ENCODE measurements around the gene SIRT4. TPM values are rescaled to one million over a fixed set of nuclear protein-coding genes. Genes with fewer than 3 reads are reported as not detected.

SIRT4 gene
- total RNA-seq, 8 experiments from 2014 or later = 1.7 to 6.6 (median 2.8) TPM

GRCh38 chr12:120287491-120287890 is 14.6 kb upstream of the SIRT4 start:
- no peak for ATAC-seq (replicated peaks in 6 of 8)
- no peak overlapping the region for H3K4me3 ChIP-seq
- WGBS, 10 experiments = 100% methylated on average over 1 of the region's 12 CpGs; no CpG with 5 or more reads in 9 of the 10 experiments
- peaks cover 2 to 8% of the 10 kb centered on the region in 2 donors for H3K4me1 ChIP-seq (replicated peaks in 1 of 2)
- no peak overlapping the region for H3K27ac ChIP-seq
- in situ Hi-C loops (cut with MboI; ENCODE audit: low pct_unique_long_range_greater_than_20kb in 2 of 9, low sequenced_read_pairs in 9 of 9, unreplicated experiment in 9 of 9) = no loop called here

DNA sequence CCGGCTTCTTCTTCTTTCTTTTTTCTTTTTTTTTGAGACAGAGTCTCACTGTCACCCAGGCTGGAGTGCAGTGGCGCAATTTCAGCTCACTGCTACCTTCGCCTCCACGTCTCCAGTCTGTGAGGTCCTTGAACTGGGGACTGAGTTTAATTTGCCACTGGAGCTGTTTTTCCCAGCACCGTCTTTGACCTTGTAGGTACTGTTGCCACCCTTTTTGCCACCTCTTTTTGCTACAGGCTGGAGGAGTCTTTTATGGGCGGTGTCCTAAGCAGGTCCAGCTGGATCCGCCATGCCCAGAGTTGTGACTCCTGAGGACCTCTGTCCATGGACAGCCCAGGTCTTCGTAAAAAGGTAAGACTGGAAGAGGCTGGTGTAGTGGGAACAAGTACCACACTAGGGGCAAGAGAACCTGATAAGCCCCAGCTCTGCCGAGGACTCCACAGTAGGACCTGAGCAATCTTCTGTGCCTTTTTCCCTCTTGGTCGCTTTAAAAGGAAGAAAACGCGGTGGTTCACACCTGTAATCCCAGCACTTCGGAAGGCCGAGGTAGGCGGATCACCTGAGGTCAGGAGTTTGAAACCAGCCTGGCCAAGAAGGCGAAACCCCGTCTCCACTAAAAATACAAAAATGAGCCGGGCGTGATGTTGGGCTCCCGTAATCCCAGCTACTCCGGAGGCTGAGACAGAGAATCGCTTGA is 11.4 kb upstream of the SIRT4 start:
- Histone ChIP-seq H3K4me3 (peak overlapping the region in 3 of 5 donors; percentile 1 to 44 (median 1)), H3K27ac (peak overlapping the region in 1 of 2 donors; percentile 66), H3K4me1 (replicated peaks in 1 of 2) (peaks cover 7 to 14% of the 10 kb centered on the region in 2 donors)
- in situ Hi-C loops (cut with MboI; ENCODE audit: low pct_unique_long_range_greater_than_20kb in 2 of 9, low sequenced_read_pairs in 9 of 9, unreplicated experiment in 9 of 9) = no loop called here
- WGBS, 10 experiments = 0 to 29% (median 18%) methylated on average over 2 to 16 of the region's 22 CpGs; no CpG with 5 or more reads in 3 of the 10 experiments
- ATAC-seq (replicated peaks in 6 of 8) = peak in 7 of 8 experiments; percentile 0 to 20 (median 4)

DNA sequence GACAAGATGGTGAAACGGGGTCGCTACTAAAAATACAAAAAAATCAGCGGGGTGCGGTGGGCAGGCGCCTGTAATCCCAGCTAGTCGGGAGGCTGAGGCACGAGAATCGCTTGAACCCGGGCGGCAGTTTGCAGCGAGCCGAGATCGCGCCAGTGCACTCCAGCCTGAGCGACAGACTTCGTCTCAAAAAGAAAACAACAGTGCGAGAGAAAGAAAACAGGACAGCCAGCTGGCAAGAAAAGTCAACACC is 9.8 kb upstream of the SIRT4 start:
- Histone ChIP-seq H3K27ac (peak overlapping the region; percentile 100), H3K4me3 (peak overlapping the region; percentile 40 to 44 (median 42)), H3K4me1 (replicated peaks in 1 of 2) (peaks cover 7 to 14% of the 10 kb centered on the region in 2 donors)
- in situ Hi-C loops (cut with MboI; ENCODE audit: low pct_unique_long_range_greater_than_20kb in 2 of 9, low sequenced_read_pairs in 9 of 9, unreplicated experiment in 9 of 9) = no loop called here
- 0 to 17% (median 0%) methylated on average over 1 to 10 of the region's 17 CpGs; no CpG with 5 or more reads in 3 of the 10 experiments for WGBS, 10 experiments
- peak in 6 of 8 experiments; percentile 1 to 9 (median 5) for ATAC-seq (replicated peaks in 6 of 8)

DNA sequence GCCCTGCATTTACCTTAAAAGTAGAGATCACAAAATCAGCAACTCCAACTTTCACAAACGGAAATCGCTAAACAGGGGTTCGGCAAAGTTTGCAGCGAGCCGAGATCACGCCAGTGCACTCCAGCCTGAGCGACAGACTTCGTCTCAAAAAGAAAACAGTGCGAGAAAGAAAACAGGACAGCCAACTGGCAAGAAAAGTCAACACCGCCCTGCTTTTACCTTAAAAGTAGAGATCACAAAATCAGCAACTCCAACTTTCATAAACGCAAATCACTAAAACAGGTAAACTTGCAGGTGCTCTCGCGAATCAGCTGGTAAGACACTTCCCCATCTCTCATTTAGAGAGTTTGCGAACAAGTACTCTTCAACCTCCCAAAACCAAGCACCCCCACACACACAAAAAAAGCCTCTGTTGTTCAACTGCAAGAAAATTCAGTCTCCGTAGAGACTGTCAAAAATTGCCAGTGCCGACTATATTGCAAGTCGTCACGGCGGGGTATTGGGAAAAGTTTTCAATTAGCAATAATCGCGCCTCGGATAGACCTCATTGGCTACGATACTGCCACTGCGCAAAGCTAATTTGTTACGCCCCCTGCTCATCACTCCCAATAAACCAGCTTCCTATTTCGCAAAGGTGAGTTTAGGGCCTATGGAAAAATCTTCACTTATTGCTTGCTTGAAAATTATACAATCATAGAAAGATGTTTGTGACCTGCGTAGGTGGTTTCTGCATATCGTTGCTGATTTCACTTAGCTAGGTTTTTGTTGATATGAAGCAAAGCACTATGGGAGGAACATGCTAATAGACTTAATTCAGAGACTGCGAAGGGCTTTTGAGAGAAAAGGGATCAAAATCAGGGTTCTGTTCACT is 9.2 kb upstream of the SIRT4 start, which contains the start of gene RNU4-1:
Gene RNU4-1 (minus strand): TSS at position 577 of the 871 bp plus-strand sequence.
- in situ Hi-C loops (cut with MboI; ENCODE audit: low pct_unique_long_range_greater_than_20kb in 2 of 9, low sequenced_read_pairs in 9 of 9, unreplicated experiment in 9 of 9) = no loop called here
- Histone ChIP-seq H3K27ac (peak within 1 kb of the TSS; percentile 100), H3K4me1 (replicated peaks in 1 of 2) (peaks cover 7 to 14% of the 10 kb centered on the region in 2 donors), H3K4me3 (peak within 1 kb of the TSS; percentile 40 to 44 (median 42))
- WGBS, 10 experiments = 0 to 2% (median 0%) methylated on average over 3 to 28 of the region's 29 CpGs
- peak; percentile 17 to 32 (median 24) for ATAC-seq (replicated peaks in 6 of 8)

GRCh38 chr12:120314220-120314619 is 12.1 kb downstream of the SIRT4 start:
- peaks cover 6 to 7% of the 10 kb centered on the region in 2 donors for H3K4me1 ChIP-seq (replicated peaks in 1 of 2)
- in situ Hi-C loops (cut with MboI; ENCODE audit: low pct_unique_long_range_greater_than_20kb in 2 of 9, low sequenced_read_pairs in 9 of 9, unreplicated experiment in 9 of 9) = no loop called here
- ATAC-seq (replicated peaks in 6 of 8) = no peak
- H3K27ac ChIP-seq = no peak overlapping the region
- no peak overlapping the region for H3K4me3 ChIP-seq
- WGBS, 10 experiments = 0 to 61% (median 46%) methylated on average over 1 to 5 of the region's 5 CpGs; no CpG with 5 or more reads in 3 of the 10 experiments

- WGBS, 10 experiments = 48 to 87% (median 62%) methylated on average over 1 to 9 of the region's 9 CpGs; no CpG with 5 or more reads in 1 of the 10 experiments
- peaks cover 8 to 9% of the 10 kb centered on the region in 2 donors for H3K4me1 ChIP-seq (replicated peaks in 1 of 2)
- peak overlapping the region; percentile 32 to 47 (median 40) for H3K4me3 ChIP-seq
- in situ Hi-C loops (cut with MboI; ENCODE audit: low pct_unique_long_range_greater_than_20kb in 2 of 9, low sequenced_read_pairs in 9 of 9, unreplicated experiment in 9 of 9) = no loop called here
- peak in 2 of 8 experiments; percentile 5 to 7 for ATAC-seq (replicated peaks in 6 of 8)
- H3K27ac ChIP-seq = peak overlapping the region; percentile 85 to 93
These were observed 14.7 kb downstream of the SIRT4 start for GRCh38 chr12:120316798-120317223.

GRCh38 chr12:120317224-120318105 is 15.3 kb downstream of the SIRT4 start:
- H3K4me1 ChIP-seq (replicated peaks in 1 of 2) = peaks cover 8 to 9% of the 10 kb centered on the region in 2 donors
- WGBS, 10 experiments = 0 to 13% (median 3%) methylated on average over 1 to 34 of the region's 42 CpGs
- H3K4me3 ChIP-seq = peak overlapping the region; percentile 32 to 47 (median 40)
- in situ Hi-C loops (cut with MboI; ENCODE audit: low pct_unique_long_range_greater_than_20kb in 2 of 9, low sequenced_read_pairs in 9 of 9, unreplicated experiment in 9 of 9) = no loop called here
- ATAC-seq (replicated peaks in 6 of 8) = peak; percentile 94 to 100 (median 96)
- H3K27ac ChIP-seq = peak overlapping the region; percentile 85 to 93

DNA sequence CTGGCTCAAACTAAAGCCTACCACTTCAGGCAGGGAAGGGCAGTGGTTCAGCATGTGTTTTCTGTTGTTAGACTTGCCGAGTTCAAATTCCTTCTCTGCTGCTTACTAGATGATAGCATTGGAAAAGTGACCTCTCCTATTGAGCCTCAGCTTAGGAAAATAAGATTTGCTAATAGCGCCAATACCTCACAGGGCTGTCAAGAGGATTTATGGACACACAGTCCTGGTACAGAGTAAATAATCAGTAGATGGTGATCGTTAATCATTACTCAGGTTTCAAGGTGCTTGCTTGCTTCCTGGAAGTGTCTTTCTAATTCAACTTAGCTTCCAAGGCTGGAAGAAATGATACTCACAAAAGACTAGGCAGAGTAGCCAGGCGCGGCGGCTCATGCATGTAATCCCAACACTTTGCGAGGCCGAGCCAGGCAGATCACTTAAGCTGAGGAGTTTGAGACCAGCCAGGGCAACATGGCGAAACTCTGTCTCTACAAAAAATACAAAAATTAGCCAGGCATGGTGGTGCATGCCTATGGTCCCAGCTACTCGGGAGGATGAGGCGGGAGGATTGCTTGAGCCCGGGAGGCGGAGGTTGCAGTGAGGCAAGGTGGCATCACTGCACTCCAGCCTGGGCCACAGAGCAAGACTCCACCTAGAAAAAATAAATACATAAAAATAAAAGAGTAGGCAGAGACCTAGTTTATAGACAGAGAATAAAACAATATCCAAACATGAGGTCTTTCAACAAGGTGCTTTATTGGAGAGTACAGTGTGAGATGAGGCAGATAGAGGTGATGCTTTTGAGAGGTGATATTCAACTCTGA is 19.5 kb downstream of the SIRT4 start:
- ATAC-seq (replicated peaks in 6 of 8) = peak in 2 of 8 experiments; percentile 4 to 6
- Histone ChIP-seq H3K4me1 (replicated peaks in 1 of 2) (peaks cover 5 to 8% of the 10 kb centered on the region in 2 donors), H3K27ac (no peak overlapping the region), H3K4me3 (no peak overlapping the region)
- WGBS, 10 experiments = 19 to 89% (median 64%) methylated on average over 1 to 12 of the region's 13 CpGs; no CpG with 5 or more reads in 1 of the 10 experiments
- in situ Hi-C loops (cut with MboI; ENCODE audit: low pct_unique_long_range_greater_than_20kb in 2 of 9, low sequenced_read_pairs in 9 of 9, unreplicated experiment in 9 of 9) = loop anchor here in 1 of 9 experiments (10.0 kb wide), 1 partner anchor 113 kb away; the partner anchor contains the start of gene COX6A1

DNA sequence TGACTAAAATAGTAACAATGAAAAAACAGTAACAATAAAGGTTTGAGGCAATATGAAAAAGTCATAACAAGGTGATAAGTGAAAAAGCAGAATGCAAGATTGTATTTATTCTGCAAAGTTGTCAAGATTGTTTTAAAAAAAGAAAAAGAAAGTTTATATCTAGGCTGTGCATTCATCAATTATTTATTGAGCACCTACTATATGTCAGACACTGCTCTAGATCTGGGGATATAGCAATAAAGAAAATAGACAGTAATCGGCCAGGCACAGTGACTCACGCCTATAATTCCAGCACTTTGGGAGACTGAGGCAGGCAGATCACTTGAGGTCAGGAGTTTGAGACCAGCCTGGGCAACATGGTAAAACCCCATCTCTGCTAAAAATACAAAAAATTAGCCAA is 21.7 kb downstream of the SIRT4 start:
- in situ Hi-C loops (cut with MboI; ENCODE audit: low pct_unique_long_range_greater_than_20kb in 2 of 9, low sequenced_read_pairs in 9 of 9, unreplicated experiment in 9 of 9) = loop anchor here in 1 of 9 experiments (10.0 kb wide), 1 partner anchor 111 kb away; the partner anchor contains the start of gene COX6A1
- Histone ChIP-seq H3K27ac (no peak overlapping the region), H3K4me1 (replicated peaks in 1 of 2) (peaks cover 2% of the 10 kb centered on the region in 2 donors), H3K4me3 (no peak overlapping the region)
- WGBS, 10 experiments = 43 to 100% (median 74%) methylated on average over 1 to 2 of the region's 2 CpGs; no CpG with 5 or more reads in 2 of the 10 experiments
- ATAC-seq (replicated peaks in 6 of 8) = no peak

- in situ Hi-C loops (cut with MboI; ENCODE audit: low pct_unique_long_range_greater_than_20kb in 2 of 9, low sequenced_read_pairs in 9 of 9, unreplicated experiment in 9 of 9) = loop anchor here in 6 of 9 experiments (10.0 to 25.0 kb wide), 4 partner anchors 110 to 787 kb away; partner anchors contain the start of genes COX6A1 (in 4 of the 6), GATC (in 3 of the 6) and TRIAP1 (in 3 of the 6)
- no peak overlapping the region for H3K27ac ChIP-seq
- WGBS, 10 experiments = 0 to 93% (median 59%) methylated on average over 1 to 6 of the region's 9 CpGs; no CpG with 5 or more reads in 3 of the 10 experiments
- peak overlapping the region in 3 of 5 donors; percentile 38 to 55 (median 42) for H3K4me3 ChIP-seq
- no peak for ATAC-seq (replicated peaks in 6 of 8)
- peaks cover 2% of the 10 kb centered on the region in 2 donors for H3K4me1 ChIP-seq (replicated peaks in 1 of 2)
These were observed 22.8 kb downstream of the SIRT4 start for GRCh38 chr12:120324841-120325417.

DNA sequence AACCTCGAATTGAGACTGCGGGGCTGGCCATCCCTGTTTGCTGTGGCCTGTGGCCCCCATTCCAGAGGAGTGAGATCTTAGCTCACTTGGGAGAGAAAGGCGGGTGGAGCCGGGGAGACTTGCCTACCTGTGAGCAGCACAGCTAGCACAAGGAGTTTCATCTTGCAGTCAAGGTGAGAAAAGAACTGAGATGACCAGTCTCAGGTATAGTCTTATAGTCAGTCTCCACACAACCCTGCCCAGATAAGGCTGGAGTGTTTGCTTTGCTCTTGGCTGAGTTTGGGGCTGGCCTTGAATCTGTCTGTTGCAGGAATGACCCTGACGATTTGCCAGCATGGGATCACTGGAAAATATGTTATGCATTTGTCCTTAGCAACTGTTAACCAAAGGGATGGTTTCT is 25.5 kb downstream of the SIRT4 start, which contains the start of gene PLA2G1B:
Gene PLA2G1B (minus strand): TSS at position 187 of the 400 bp plus-strand sequence. CDS start 26 bp downstream, at position 161.
- Histone ChIP-seq H3K4me1 (replicated peaks in 1 of 2) (no peaks in the 10 kb centered on the region), H3K27ac (no peak within 1 kb of the TSS), H3K4me3 (no peak within 1 kb of the TSS)
- in situ Hi-C loops (cut with MboI; ENCODE audit: low pct_unique_long_range_greater_than_20kb in 2 of 9, low sequenced_read_pairs in 9 of 9, unreplicated experiment in 9 of 9) = loop anchor here in 6 of 9 experiments (10.0 to 25.0 kb wide), 4 partner anchors 107 to 785 kb away; partner anchors contain the start of genes COX6A1 (in 4 of the 6), GATC (in 3 of the 6) and TRIAP1 (in 3 of the 6)
- no peak for ATAC-seq (replicated peaks in 6 of 8)
- 0 to 83% (median 58%) methylated on average over 1 to 3 of the region's 5 CpGs; no CpG with 5 or more reads in 4 of the 10 experiments for WGBS, 10 experiments
